GM23248 (cell line): ENCODE data around the gene LAPTM5. TPM values are rescaled to one million over a fixed set of nuclear protein-coding genes. Genes with fewer than 3 reads are reported as not detected.

Source experiments
- DNase-seq: peaks from one replicate; pipeline ENCODE4 v3.0.0-alpha.2; 2015
- H2AFZ ChIP-seq: fragments of 200-600 bp; sonication (generic); 2 replicates; pipeline ENCODE4 v1.6.1; 2016; ENCODE audit warnings: antibody characterized with exemption
- H3F3A ChIP-seq: fragments of 200-600 bp; sonication (generic); 2 replicates; pipeline ENCODE4 v1.6.1; 2016; ENCODE audit warnings: mild to moderate bottlenecking, antibody characterized with exemption, mixed run types; ENCODE audit not compliant: insufficient read depth
- H3K27ac ChIP-seq: fragments of 200-600 bp; sonication (generic); 2 replicates; pipeline ENCODE4 v1.5.1; 2016; ENCODE audit warnings: mild to moderate bottlenecking
- H3K27me3 ChIP-seq: fragments of 200-600 bp; sonication (generic); replicated peaks from 2 replicates; pipeline ENCODE4 v1.6.1; 2016; ENCODE audit warnings: mild to moderate bottlenecking; ENCODE audit not compliant: insufficient read depth
- H3K36me3 ChIP-seq: fragments of 200-600 bp; sonication (generic); 2 replicates; pipeline ENCODE4 v1.6.1; 2016; ENCODE audit warnings: low read depth, mild to moderate bottlenecking
- H3K4me1 ChIP-seq: fragments of 200-600 bp; sonication (generic); 2 replicates; pipeline ENCODE4 v1.6.1; 2016; ENCODE audit warnings: mild to moderate bottlenecking; ENCODE audit not compliant: insufficient read depth
- H3K4me2 ChIP-seq: fragments of 200-600 bp; sonication (generic); one replicate; pipeline ENCODE4 v1.6.1; 2016; ENCODE audit warnings: mild to moderate bottlenecking; ENCODE audit not compliant: unreplicated experiment
- H3K4me3 ChIP-seq: fragments of 200-600 bp; sonication (generic); 2 replicates; pipeline ENCODE4 v1.5.1; 2016; ENCODE audit warnings: mild to moderate bottlenecking
- H3K79me2 ChIP-seq: fragments of 200-600 bp; sonication (generic); 2 replicates; pipeline ENCODE4 v1.6.1; 2016; ENCODE audit warnings: mild to moderate bottlenecking; ENCODE audit not compliant: insufficient read depth
- H3K9ac ChIP-seq: fragments of 200-600 bp; sonication (generic); 2 replicates; pipeline ENCODE4 v1.6.1; 2016; ENCODE audit warnings: mild to moderate bottlenecking
- H3K9me2 ChIP-seq: fragments of 200-600 bp; sonication (generic); 2 replicates; pipeline ENCODE4 v1.6.1; 2016; ENCODE audit warnings: mixed run types, mild to moderate bottlenecking, moderate library complexity; ENCODE audit not compliant: insufficient read depth
- H3K9me3 ChIP-seq: fragments of 200-600 bp; sonication (generic); one replicate; pipeline ENCODE4 v1.6.1; 2017; ENCODE audit warnings: low read depth
- H4K20me1 ChIP-seq: fragments of 200-600 bp; sonication (generic); 2 replicates; pipeline ENCODE4 v1.6.0; 2016; ENCODE audit not compliant: insufficient read depth
- EZH2 ChIP-seq: fragments of 200-600 bp; sonication (generic); IDR thresholded peaks from 2 replicates; pipeline ENCODE4 v1.6.1; 2018; ENCODE audit warnings: antibody characterized with exemption, mild to moderate bottlenecking; ENCODE audit not compliant: insufficient read depth, poor library complexity, severe bottlenecking
- EZH2phosphoT487 ChIP-seq: fragments of 200-600 bp; sonication (generic); IDR thresholded peaks from 2 replicates; pipeline ENCODE4 v1.6.1; 2018; ENCODE audit warnings: antibody characterized with exemption, moderate library complexity, mild to moderate bottlenecking, low read depth; ENCODE audit not compliant: insufficient read depth
- WGBS, 2 experiments: methylation state at CpG; one replicate each; pipeline ENCODE4 v1.1.6; 2015 to 2017; ENCODE audit warnings: low lambda C conversion rate in 2 of 2, low coverage in 1 of 2; ENCODE audit errors: missing lambda C conversion rate in 2 of 2; 5-methylcytosine and 5-hydroxymethylcytosine counted together
- in situ Hi-C: fragments of 300-500 bp; cut with MboI; formaldehyde crosslinking; loops from 2 replicates; pipeline ENCODE4 v1.15.0; 2020
- polyA plus RNA-seq: library from polyadenylated mRNA; unstranded; fragments of >200 nt; fragmentation: Nextera tagmentation; extraction: Ambion mirVana; gene quantifications from 2 replicates; pipeline ENCODE4 v1.2.1, GENCODE V29; 2016
- total RNA-seq: library from RNA; depleted of rRNA; stranded (reverse); fragments of >200 nt; shearing (Covaris generic); gene quantifications from 2 replicates; pipeline ENCODE4 v1.2.3, GENCODE V29; 2014

Gene LAPTM5
- total and polyA plus RNA-seq, 2 experiments from 2014 or later: 0.36 TPM; not detected in 1

DNA sequence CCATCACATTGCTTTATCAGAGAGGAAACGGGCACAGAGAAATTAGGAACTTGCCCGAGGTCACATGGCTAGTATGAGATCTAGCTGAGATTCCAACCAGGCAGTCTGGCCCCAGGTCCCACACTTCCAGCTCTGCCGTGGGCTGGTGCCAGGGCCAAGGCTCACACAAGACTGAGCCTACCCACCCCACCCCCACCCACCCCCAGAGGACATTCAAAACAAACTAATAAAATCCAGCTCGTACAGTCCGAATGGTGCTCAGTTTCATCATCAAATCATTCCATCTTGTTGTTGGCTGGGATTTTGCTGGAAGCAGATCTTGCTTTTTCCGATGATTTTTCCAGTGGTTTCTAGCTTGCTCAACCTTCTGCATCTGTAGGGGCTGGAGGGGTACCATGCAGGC is 62.1 kb downstream of the LAPTM5 start:
- WGBS, 2 experiments: 9 to 19% methylated on average over 6 of the region's 6 CpGs
- Histone ChIP-seq H3K9me2 (no peaks in the 10 kb centered on the region), H3K4me3 (no peak overlapping the region), H3K4me2 (no peak overlapping the region), H2AFZ (no peak overlapping the region), H4K20me1 (no peaks in the 10 kb centered on the region), H3K9me3 (no peaks in the 10 kb centered on the region), H3F3A (no peaks in the 10 kb centered on the region), H3K27me3 (no peaks in the 10 kb centered on the region), H3K36me3 (no peaks in the 10 kb centered on the region), H3K4me1 (peaks cover 5% of the 10 kb centered on the region), H3K9ac (no peak overlapping the region), H3K79me2 (no peaks in the 10 kb centered on the region), H3K27ac (no peak overlapping the region)
- TF ChIP-seq EZH2phosphoT487: no peak
- TF ChIP-seq EZH2: no peak
- DNase-seq: peak; percentile 25
- in situ Hi-C loops: no loop called here

DNA sequence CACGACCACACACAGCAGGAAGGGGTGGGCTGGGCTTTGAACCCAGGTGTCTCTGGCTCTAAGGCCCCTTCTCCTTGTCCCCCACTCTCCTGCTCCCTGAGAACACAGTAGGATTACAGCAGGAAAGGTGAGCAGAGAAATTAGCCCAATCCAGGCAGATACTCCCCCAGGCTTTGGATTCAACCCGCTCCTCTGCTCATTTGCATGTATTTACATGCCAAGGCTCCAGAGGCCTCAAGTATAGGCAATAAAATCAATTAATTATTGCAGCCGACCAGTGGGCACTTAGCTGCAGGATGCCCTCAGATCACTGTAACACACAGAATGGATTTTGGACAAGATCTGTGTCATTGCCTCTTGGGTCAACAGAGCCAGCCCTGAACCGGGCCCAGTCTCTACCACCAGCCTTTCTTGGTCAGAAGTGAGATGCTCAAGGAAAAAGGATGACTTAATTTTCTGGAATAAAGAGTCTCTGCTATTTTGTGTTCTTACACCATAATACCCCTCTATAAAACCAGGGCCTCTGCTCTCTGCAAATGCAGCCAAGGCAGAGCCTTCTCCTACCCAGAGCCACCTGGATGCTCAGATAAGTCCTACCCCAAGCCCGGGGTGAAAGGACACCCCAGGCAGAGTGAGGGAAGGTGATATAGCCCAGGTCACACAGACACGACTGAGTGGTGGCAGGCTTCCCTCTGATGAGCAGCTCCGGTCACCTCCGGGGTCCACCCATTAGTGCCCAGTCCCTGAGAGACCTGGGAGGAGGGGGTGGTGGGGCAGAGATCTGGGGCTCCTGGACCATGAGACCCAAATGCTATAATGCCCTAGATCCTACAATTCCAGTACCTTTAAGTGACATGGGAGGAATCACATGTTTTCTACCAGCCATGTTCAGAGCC is 63.0 kb downstream of the LAPTM5 start:
- H4K20me1 ChIP-seq: no peaks in the 10 kb centered on the region
- no peak overlapping the region for H3K4me2 ChIP-seq
- no peak overlapping the region for H3K4me3 ChIP-seq
- no peak for DNase-seq
- no peaks in the 10 kb centered on the region for H3K79me2 ChIP-seq
- no peaks in the 10 kb centered on the region for H3K36me3 ChIP-seq
- 58 to 62% methylated on average over 8 of the region's 8 CpGs for WGBS, 2 experiments
- peaks cover 11% of the 10 kb centered on the region for H3K4me1 ChIP-seq
- in situ Hi-C loops: no loop called here
- no peak overlapping the region for H3K9ac ChIP-seq
- no peak overlapping the region for H2AFZ ChIP-seq
- H3K9me3 ChIP-seq: no peaks in the 10 kb centered on the region
- no peaks in the 10 kb centered on the region for H3K27me3 ChIP-seq
- 0 out of 2 replicates have a peak, but pooled peaks cover 3% of the 10 kb centered on the region for H3F3A ChIP-seq
- TF ChIP-seq EZH2: no peak
- TF ChIP-seq EZH2phosphoT487: no peak
- H3K27ac ChIP-seq: no peak overlapping the region
- no peaks in the 10 kb centered on the region for H3K9me2 ChIP-seq

DNA sequence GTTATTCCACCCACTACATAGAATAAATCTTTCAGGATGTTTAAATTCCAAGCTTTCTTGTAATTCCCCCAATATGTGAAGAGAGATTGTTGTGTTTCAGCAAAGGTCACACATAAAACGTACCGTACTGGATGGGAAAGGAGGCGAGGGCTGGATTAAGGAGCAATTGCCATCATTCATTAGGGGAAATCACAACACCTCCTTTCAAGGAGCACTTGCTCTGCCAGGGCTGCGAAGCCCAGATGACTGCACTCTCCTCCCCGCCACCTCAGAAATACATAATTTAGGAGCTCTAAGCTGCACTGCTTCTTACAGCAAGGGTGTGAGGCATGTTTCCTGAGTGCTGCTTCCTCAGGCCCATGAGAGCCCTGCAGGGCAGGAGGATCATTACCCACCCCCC is 63.8 kb downstream of the LAPTM5 start:
- no peak for TF ChIP-seq EZH2
- TF ChIP-seq EZH2phosphoT487: no peak
- in situ Hi-C loops: no loop called here

DNA sequence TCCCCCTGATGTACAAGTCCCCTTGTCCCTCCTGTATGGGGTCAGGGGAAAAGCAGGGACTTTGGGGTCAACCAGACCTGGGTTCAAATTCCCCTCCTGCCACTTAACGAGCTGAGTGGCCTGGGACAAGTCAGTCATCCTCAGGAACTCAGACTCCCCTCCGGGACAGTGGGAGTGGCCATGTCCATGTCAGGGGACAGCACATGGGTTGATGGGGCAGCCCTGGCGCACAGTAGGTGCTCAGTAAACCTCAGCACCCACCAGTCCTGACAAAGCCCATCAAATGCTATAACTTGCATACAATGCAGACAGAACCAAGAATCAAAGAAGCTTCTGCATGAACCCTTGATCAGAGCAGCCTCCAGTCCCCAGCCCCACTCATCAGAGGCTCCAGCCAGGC is 64.2 kb downstream of the LAPTM5 start:
- Histone ChIP-seq H3K27me3 (no peaks in the 10 kb centered on the region), H3F3A (0 out of 2 replicates have a peak, but pooled peaks cover 3% of the 10 kb centered on the region), H3K36me3 (no peaks in the 10 kb centered on the region), H3K9me2 (no peaks in the 10 kb centered on the region), H4K20me1 (no peaks in the 10 kb centered on the region), H3K9ac (no peak overlapping the region), H2AFZ (no peak overlapping the region), H3K4me3 (no peak overlapping the region), H3K4me1 (peaks cover 11% of the 10 kb centered on the region), H3K9me3 (no peaks in the 10 kb centered on the region), H3K4me2 (no peak overlapping the region), H3K27ac (no peak overlapping the region), H3K79me2 (no peaks in the 10 kb centered on the region)
- TF ChIP-seq EZH2phosphoT487: no peak
- TF ChIP-seq EZH2: no peak
- in situ Hi-C loops: no loop called here
- WGBS, 2 experiments: 80 to 93% methylated on average over 3 of the region's 3 CpGs
- no peak for DNase-seq

More for the DNA sequence above, 63.8 kb downstream of the LAPTM5 start:
- Histone ChIP-seq H3K4me1 (peaks cover 11% of the 10 kb centered on the region), H3K36me3 (no peaks in the 10 kb centered on the region), H3K4me3 (no peak overlapping the region), H3K27ac (no peak overlapping the region), H4K20me1 (no peaks in the 10 kb centered on the region), H3K9ac (no peak overlapping the region), H3K4me2 (no peak overlapping the region), H2AFZ (no peak overlapping the region), H3K9me2 (no peaks in the 10 kb centered on the region), H3F3A (0 out of 2 replicates have a peak, but pooled peaks cover 3% of the 10 kb centered on the region), H3K9me3 (no peaks in the 10 kb centered on the region), H3K27me3 (no peaks in the 10 kb centered on the region), H3K79me2 (no peaks in the 10 kb centered on the region)
- 62 to 70% methylated on average over 5 of the region's 5 CpGs for WGBS, 2 experiments
- DNase-seq: no peak
